Measurements from ENCODE around the gene CD300H.

The CD300H gene

GRCh38 chr17:74606050-74606449 is 38.7 kb upstream of the CD300H start:
- H3K4me3 ChIP-seq (ENCODE audit: low read depth, low read length) = no peak overlapping the region
- no peaks in the 10 kb centered on the region for H3K36me3 ChIP-seq
- no peak for TF ChIP-seq CTCF (IDR thresholded peaks at IDR 0.05; ENCODE audit: low read depth, low read length)
- peaks cover 7% of the 10 kb centered on the region; the same call in 1 of the 2 replicates for H3K27me3 ChIP-seq
- no peak for DNase-seq
- H3K4me1 ChIP-seq = no peaks in the 10 kb centered on the region; the same call in 1 of the 2 replicates
- H3K9me3 ChIP-seq = no peaks in the 10 kb centered on the region

- no peaks in the 10 kb centered on the region; the same call in 1 of the 2 replicates for H3K4me1 ChIP-seq
- no peaks in the 10 kb centered on the region; the same call in 1 of the 2 replicates for H3K27me3 ChIP-seq
- no peak for TF ChIP-seq CTCF (IDR thresholded peaks at IDR 0.05; ENCODE audit: low read depth, low read length)
- H3K4me3 ChIP-seq (ENCODE audit: low read depth, low read length) = no peak overlapping the region
- H3K9me3 ChIP-seq = no peaks in the 10 kb centered on the region
- H3K36me3 ChIP-seq = no peaks in the 10 kb centered on the region
- peak; percentile 60 for DNase-seq
Measured at GRCh38 chr17:74605361-74605760, 38.1 kb upstream of the CD300H start.

GRCh38 chr17:74604761-74605160 is 37.5 kb upstream of the CD300H start:
- no peak for DNase-seq
- no peak overlapping the region for H3K4me3 ChIP-seq (ENCODE audit: low read depth, low read length)
- no peak for TF ChIP-seq CTCF (IDR thresholded peaks at IDR 0.05; ENCODE audit: low read depth, low read length)
- H3K27me3 ChIP-seq = no peaks in the 10 kb centered on the region
- H3K36me3 ChIP-seq = no peaks in the 10 kb centered on the region
- H3K9me3 ChIP-seq = no peaks in the 10 kb centered on the region
- H3K4me1 ChIP-seq = no peaks in the 10 kb centered on the region; the same call in 1 of the 2 replicates

- no peak overlapping the region for H3K4me3 ChIP-seq (ENCODE audit: low read depth, low read length)
- no peak for TF ChIP-seq CTCF (IDR thresholded peaks at IDR 0.05; ENCODE audit: low read depth, low read length)
- H3K4me1 ChIP-seq = no peaks in the 10 kb centered on the region; the same call in 1 of the 2 replicates
- H3K27me3 ChIP-seq = no peaks in the 10 kb centered on the region
- no peak for DNase-seq
- H3K9me3 ChIP-seq = no peaks in the 10 kb centered on the region
- H3K36me3 ChIP-seq = no peaks in the 10 kb centered on the region
Measured at GRCh38 chr17:74604200-74604599, 36.9 kb upstream of the CD300H start.

- Histone ChIP-seq H3K9me3 (no peaks in the 10 kb centered on the region), H3K4me1 (no peaks in the 10 kb centered on the region; the same call in 1 of the 2 replicates), H3K4me3 (ENCODE audit: low read depth, low read length) (no peak overlapping the region), H3K27me3 (no peaks in the 10 kb centered on the region), H3K36me3 (no peaks in the 10 kb centered on the region)
- no peak for TF ChIP-seq CTCF (IDR thresholded peaks at IDR 0.05; ENCODE audit: low read depth, low read length)
- no peak for DNase-seq
Measured at GRCh38 chr17:74603746-74604145, 36.4 kb upstream of the CD300H start.

GRCh38 chr17:74603037-74603635 is 35.8 kb upstream of the CD300H start:
- H3K4me1 ChIP-seq = no peaks in the 10 kb centered on the region; the same call in 1 of the 2 replicates
- no peaks in the 10 kb centered on the region for H3K36me3 ChIP-seq
- no peak for DNase-seq
- no peak overlapping the region for H3K4me3 ChIP-seq (ENCODE audit: low read depth, low read length)
- no peak for TF ChIP-seq CTCF (IDR thresholded peaks at IDR 0.05; ENCODE audit: low read depth, low read length)
- no peaks in the 10 kb centered on the region for H3K27me3 ChIP-seq
- no peaks in the 10 kb centered on the region for H3K9me3 ChIP-seq

All from BE2C (cell line).